IMR-90 (cell line): Measurements from ENCODE around the gene YY1AP1. TPM values are rescaled to one million over a fixed set of nuclear protein-coding genes. Genes with fewer than 3 reads are reported as not detected.
"Not testable (repeated sequence)": the region's sequence is repeated elsewhere in the genome, so short reads cannot be mapped to it uniquely, and the experiment has no call there.

ENCODE experiments used
- ATAC-seq: fragments of 200-7000 bp; cut with Tn5 transposase; 2 replicates; pipeline ENCODE4 v1.9.1; 2020; ENCODE audit warnings: low read depth, mild to moderate bottlenecking, moderate library complexity
- BruUV-seq: library from RNA; stranded (reverse); fragments of 400-500 nt; replicated peaks from 2 replicates; lab custom pipeline; 2021; lab: Mats Ljungman, UMichigan
- CTCF ChIA-PET: fragments of 300-600 bp; formaldehyde crosslinking; extraction: SDS; loops from one replicate; lab custom pipeline; 2021; ENCODE audit warnings: antibody characterized with exemption; lab: Yijun Ruan, JAX
- POLR2A ChIA-PET: fragments of 300-600 bp; sonication (Branson Sonifier 250); formaldehyde crosslinking; loops from one replicate; lab custom pipeline; 2022; ENCODE audit warnings: antibody characterized with exemption; ENCODE audit not compliant: unreplicated experiment; lab: Charles Lee
- DNase-seq: peaks from one replicate; pipeline ENCODE4 v3.0.0; 2013
- H2AFZ ChIP-seq: replicated peaks from 2 replicates; pipeline ENCODE3; 2013; ENCODE audit warnings: low read length, mild to moderate bottlenecking; ENCODE audit not compliant: poor library complexity
- H2AK5ac ChIP-seq: 2 replicates; pipeline ENCODE4 v1.6.1; 2013; ENCODE audit warnings: low read depth, low read length, inconsistent platforms
- H2AK9ac ChIP-seq: replicated peaks from 2 replicates; pipeline ENCODE3; 2013; ENCODE audit warnings: mild to moderate bottlenecking, low read depth, low read length, moderate library complexity; ENCODE audit not compliant: poor library complexity
- H2BK120ac ChIP-seq: 2 replicates; pipeline ENCODE4 v1.6.1; 2013; ENCODE audit warnings: low read depth, low read length, inconsistent platforms
- H2BK15ac ChIP-seq: 3 replicates; pipeline ENCODE4 v1.6.1; 2013; ENCODE audit warnings: low read depth, low read length, inconsistent platforms
- H2BK20ac ChIP-seq: 2 replicates; pipeline ENCODE4 v1.6.1; 2013; ENCODE audit warnings: low read depth, mild to moderate bottlenecking, inconsistent platforms, low read length, moderate library complexity
- H2BK5ac ChIP-seq: 2 replicates; pipeline ENCODE4 v1.6.1; 2013; ENCODE audit warnings: mild to moderate bottlenecking, low read depth, low read length, inconsistent platforms; ENCODE audit not compliant: poor library complexity, severe bottlenecking
- H3K14ac ChIP-seq: replicated peaks from 2 replicates; pipeline ENCODE4 v1.6.1; 2013; ENCODE audit warnings: low read depth, low read length, inconsistent platforms
- H3K18ac ChIP-seq: 2 replicates; pipeline ENCODE4 v1.6.1; 2013; ENCODE audit warnings: low read depth, low read length, control low read depth
- H3K23ac ChIP-seq: 2 replicates; pipeline ENCODE4 v1.6.1; 2013; ENCODE audit warnings: low read depth, low read length, inconsistent platforms
- H3K27ac ChIP-seq: 2 replicates; pipeline ENCODE4 v1.5.1; 2013; ENCODE audit warnings: mild to moderate bottlenecking, control low read depth, low read length; ENCODE audit not compliant: insufficient read depth
- H3K27me3 ChIP-seq: 2 replicates; pipeline ENCODE4 v1.6.1; 2013; ENCODE audit warnings: low read length; ENCODE audit not compliant: control insufficient read depth, insufficient read depth
- H3K36me3 ChIP-seq: 2 replicates; pipeline ENCODE4 v1.6.1; 2013; ENCODE audit warnings: low read length, mixed read lengths; ENCODE audit not compliant: control insufficient read depth, insufficient read depth
- H3K4ac ChIP-seq: 2 replicates; pipeline ENCODE4 v1.6.1; 2013; ENCODE audit warnings: low read depth, low read length, inconsistent platforms
- H3K4me1 ChIP-seq: 2 replicates; pipeline ENCODE4 v1.6.1; 2013; ENCODE audit warnings: low read length, mixed read lengths; ENCODE audit not compliant: control insufficient read depth, insufficient read depth
- H3K4me2 ChIP-seq: 2 replicates; pipeline ENCODE4 v1.6.1; 2013; ENCODE audit warnings: low read depth, mild to moderate bottlenecking, control low read depth, low read length, moderate library complexity
- H3K4me3 ChIP-seq: 2 replicates; pipeline ENCODE4 v1.5.1; 2013; ENCODE audit warnings: low read depth, mild to moderate bottlenecking, control low read depth, low read length, moderate library complexity; ENCODE audit not compliant: insufficient read depth
- H3K56ac ChIP-seq: 2 replicates; pipeline ENCODE4 v1.6.1; 2013; ENCODE audit warnings: low read length, inconsistent platforms; ENCODE audit not compliant: insufficient read depth; ENCODE audit errors: extremely low read depth
- H3K79me1 ChIP-seq, 2 experiments: 2 replicates each; pipeline ENCODE4 v1.6.1; 2013; ENCODE audit warnings: low read length in 2 of 2, inconsistent platforms in 1 of 2, low read depth in 1 of 2
- H3K9ac ChIP-seq: 2 replicates; pipeline ENCODE4 v1.6.1; 2013; ENCODE audit warnings: low read depth, low read length, control low read depth
- H3K9me1 ChIP-seq: 2 replicates; pipeline ENCODE4 v1.6.1; 2013; ENCODE audit warnings: low read length, inconsistent platforms; ENCODE audit not compliant: insufficient read depth
- H3K9me3 ChIP-seq: 2 replicates; pipeline ENCODE4 v1.6.1; 2013; ENCODE audit warnings: low read length; ENCODE audit not compliant: control insufficient read depth, insufficient read depth
- H4K20me1 ChIP-seq: 2 replicates; pipeline ENCODE4 v1.6.1; 2013; ENCODE audit warnings: low read length, inconsistent platforms; ENCODE audit not compliant: insufficient read depth
- H4K5ac ChIP-seq: 2 replicates; pipeline ENCODE4 v1.6.1; 2013; ENCODE audit warnings: mild to moderate bottlenecking, low read depth, low read length, control low read depth
- H4K8ac ChIP-seq, 2 experiments: 2 replicates each; pipeline ENCODE4 v1.6.1; 2013; ENCODE audit warnings: low read depth in 2 of 2, low read length in 2 of 2, control low read depth in 1 of 2, inconsistent platforms in 1 of 2
- H4K91ac ChIP-seq: 2 replicates; pipeline ENCODE4 v1.6.1; 2013; ENCODE audit warnings: low read depth, low read length, inconsistent platforms; ENCODE audit not compliant: insufficient read depth
- WGBS, 2 experiments: methylation state at CpG; one replicate each; pipeline versions ENCODE4 v1.1.5 to v1.1.7; 2013; ENCODE audit warnings: missing lambda C conversion rate in 2 of 2; ENCODE audit not compliant: insufficient read length in 1 of 2; ENCODE audit errors: extremely low coverage in 2 of 2; 5-methylcytosine and 5-hydroxymethylcytosine counted together
- dilution Hi-C: fragments of 300-500 bp; cut with HindIII; formaldehyde crosslinking; loops from one replicate; pipeline ENCODE4 v1.14.3; 2018; ENCODE audit warnings: low sequenced_read_pairs; ENCODE audit not compliant: unreplicated experiment
- in situ Hi-C: fragments of 300-500 bp; cut with MboI; formaldehyde crosslinking; loops from 3 replicates; pipeline ENCODE4 v1.14.3; 2019; ENCODE audit warnings: low sequenced_read_pairs, inconsistent platforms, mixed read lengths
- intact Hi-C: fragments of 100-400 bp; cut with micrococcal nuclease; formaldehyde crosslinking; loops from 2 replicates; pipeline ENCODE4 v1.10.0; 2022
- polyA plus RNA-seq, 3 experiments: library from polyadenylated mRNA; depleted of rRNA; stranded (reverse); fragments of >200 nt; gene quantifications; 2 replicates each; pipeline ENCODE4 v1.2.3, GENCODE V29; 2012; ENCODE audit warnings: low replicate concordance in 1 of 3
- total RNA-seq: library from RNA; depleted of rRNA; stranded (reverse); fragments of >200 nt; gene quantifications from 2 replicates; pipeline ENCODE4 v1.2.3, GENCODE V29; 2012

Gene YY1AP1
- total and polyA plus RNA-seq, 2 of the 4 experiments (the other 2 are of a cell fraction): 31.5 to 52.6 TPM

- POLR2A ChIA-PET, CTCF ChIA-PET, ATAC-seq: not testable (repeated sequence)
Observed at GRCh38 chr1:155678992-155679391, 9.6 kb downstream of the YY1AP1 start.

More at GRCh38 chr1:155678992-155679391, 9.6 kb downstream of the YY1AP1 start:
- H3K14ac ChIP-seq, H3K4me1 ChIP-seq, H2BK20ac ChIP-seq, H2AK5ac ChIP-seq, H3K4me2 ChIP-seq, in situ Hi-C loops, H3K27me3 ChIP-seq, DNase-seq, H4K5ac ChIP-seq, H3K9ac ChIP-seq, H3K23ac ChIP-seq, H3K9me3 ChIP-seq, H2BK120ac ChIP-seq, BruUV-seq, H3K4me3 ChIP-seq, H3K56ac ChIP-seq, H2BK5ac ChIP-seq, intact Hi-C loops, H4K91ac ChIP-seq, H2AK9ac ChIP-seq, H2AFZ ChIP-seq, H3K4ac ChIP-seq, H2BK15ac ChIP-seq, H3K18ac ChIP-seq, dilution Hi-C loops, H3K27ac ChIP-seq, H3K9me1 ChIP-seq, H4K8ac ChIP-seq: not testable (repeated sequence)
- H3K36me3 ChIP-seq: peaks cover 36% of the 10 kb centered on the region
- peaks cover 37% of the 10 kb centered on the region for H4K20me1 ChIP-seq
- no CpG with 5 or more reads among the region's 1 CpG for WGBS, 2 experiments
- peaks cover 38 to 49% of the 10 kb centered on the region in 2 experiments for H3K79me1 ChIP-seq
